ENCODE results near the gene MET. TPM values are rescaled to one million over a fixed set of nuclear protein-coding genes. Genes with fewer than 3 reads are reported as not detected.
A peak's percentile ranks its signal among the peaks of the same experiment; 100 is the strongest.
"Not testable (repeated sequence)": the region's sequence is repeated elsewhere in the genome, so short reads cannot be mapped to it uniquely, and the experiment has no call there.

MET gene
- total RNA-seq, 1 experiment from 2014 or later = 67.7 TPM

- DNase-seq (ENCODE audit: low spot score) = no peak
Observed at GRCh38 chr7:116807011-116807560, 135.1 kb downstream of the MET start.

DNA sequence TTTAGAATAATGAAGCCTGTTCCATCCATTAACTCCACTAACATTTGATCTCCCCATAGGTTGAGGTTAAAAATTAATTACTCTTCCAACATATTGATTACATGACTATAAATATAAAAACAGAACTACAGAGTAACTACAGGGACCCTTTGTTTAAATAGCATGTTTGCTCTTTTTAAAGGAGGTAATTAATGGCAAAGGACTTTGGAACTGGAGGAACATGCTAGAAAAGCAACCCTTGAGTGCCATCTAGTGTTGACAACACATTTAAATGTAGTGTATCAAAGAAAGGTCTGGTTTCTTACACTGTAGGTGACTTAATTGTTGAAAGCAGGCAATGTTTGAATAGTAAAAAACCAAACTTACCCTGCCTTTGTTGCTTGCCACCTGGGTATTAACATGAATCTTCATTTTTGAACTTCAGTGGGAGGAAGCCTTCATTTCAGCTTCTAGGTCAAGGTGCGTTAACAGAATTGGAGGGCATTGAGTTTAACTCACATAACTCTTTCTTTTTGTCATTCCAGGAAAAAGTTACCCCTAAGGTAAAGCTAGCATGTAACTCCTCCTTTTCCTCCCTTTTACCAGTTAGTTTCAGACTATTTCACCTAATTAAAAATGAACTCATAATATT is 137.8 kb downstream of the MET start:
- DNase-seq (ENCODE audit: low spot score) = peak; percentile 73

- DNase-seq (ENCODE audit: low spot score) = peak; percentile 19
Observed at GRCh38 chr7:116810267-116811116, 138.5 kb downstream of the MET start.

DNA sequence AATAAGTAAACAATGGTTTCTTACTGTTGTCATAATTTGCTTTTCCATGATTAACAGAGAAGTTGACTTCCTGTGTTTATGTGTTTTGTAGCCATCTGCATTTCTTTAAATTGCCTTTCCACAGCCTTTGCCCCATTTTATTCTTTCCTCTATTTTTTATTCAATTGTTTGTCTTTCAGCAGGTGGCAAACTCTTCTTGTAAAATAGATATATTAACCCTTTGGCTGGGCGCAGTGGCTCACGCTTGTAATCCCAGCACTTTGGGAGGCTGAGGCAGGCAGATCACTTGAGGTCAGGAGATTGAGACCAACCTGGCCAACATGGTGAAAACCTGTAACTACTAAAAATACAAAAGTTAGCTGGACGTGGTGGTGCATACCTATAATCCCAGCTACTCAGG is 139.8 kb downstream of the MET start:
- DNase-seq (ENCODE audit: low spot score) = no peak

- no peak for DNase-seq (ENCODE audit: low spot score)
Observed at GRCh38 chr7:116812860-116813259, 140.9 kb downstream of the MET start.

GRCh38 chr7:116813371-116813770 is 141.4 kb downstream of the MET start:
- not testable (repeated sequence) for DNase-seq (ENCODE audit: low spot score)

GRCh38 chr7:116815041-116815440 is 143.0 kb downstream of the MET start:
- no peak for DNase-seq (ENCODE audit: low spot score)

GRCh38 chr7:116820149-116820548 is 148.2 kb downstream of the MET start:
- DNase-seq (ENCODE audit: low spot score) = no peak

- not testable (repeated sequence) for DNase-seq (ENCODE audit: low spot score)
Observed at GRCh38 chr7:116821647-116822046, 149.7 kb downstream of the MET start.

- DNase-seq (ENCODE audit: low spot score) = no peak
Observed at GRCh38 chr7:116824449-116824848, 152.5 kb downstream of the MET start.

GRCh38 chr7:116828281-116828680 is 156.3 kb downstream of the MET start:
- DNase-seq (ENCODE audit: low spot score) = no peak

DNA sequence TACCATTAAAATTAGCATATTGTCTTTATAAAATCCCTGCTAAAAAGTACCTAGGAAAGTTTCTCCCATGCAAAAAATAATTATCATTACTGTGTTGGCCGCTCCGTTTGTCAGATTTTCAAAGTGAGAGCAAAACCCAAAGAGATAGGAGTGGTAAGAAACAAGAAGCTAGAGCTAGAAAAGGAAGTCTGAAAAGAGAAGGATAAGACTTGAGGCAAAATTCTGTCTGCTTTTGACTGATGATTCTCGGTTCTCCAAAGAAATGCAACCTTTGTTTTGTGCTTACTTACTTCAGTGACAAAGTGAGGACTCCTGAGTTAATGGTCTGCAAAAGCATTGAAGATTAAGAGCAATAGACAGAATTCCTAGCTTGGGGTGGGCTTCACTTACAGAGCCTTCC is 157.0 kb downstream of the MET start:
- DNase-seq (ENCODE audit: low spot score) = no peak

DNA sequence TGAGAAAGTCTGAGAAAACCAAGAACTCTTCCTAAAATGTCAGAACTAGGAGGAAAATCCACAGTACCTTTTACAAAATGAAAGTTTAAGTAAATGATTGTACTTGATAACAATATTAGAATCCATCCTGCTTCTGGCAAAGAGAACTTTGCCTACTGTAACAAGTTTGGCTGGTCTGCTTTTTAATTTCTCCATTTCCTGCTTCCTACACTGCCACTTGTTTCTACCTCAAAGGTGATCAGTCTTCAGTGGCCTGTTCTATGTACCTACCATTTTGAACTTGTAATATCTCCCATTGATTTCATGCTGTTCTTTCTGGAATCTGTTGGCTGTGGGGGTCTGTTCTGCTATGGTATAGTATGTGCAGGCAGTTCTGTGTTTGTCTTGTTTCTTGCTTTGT is 157.5 kb downstream of the MET start:
- DNase-seq (ENCODE audit: low spot score) = no peak

- no peak for DNase-seq (ENCODE audit: low spot score)
Observed at GRCh38 chr7:116832692-116833091, 160.7 kb downstream of the MET start.

GRCh38 chr7:116834815-116835504 is 163.0 kb downstream of the MET start:
- no peak for DNase-seq (ENCODE audit: low spot score)

DNA sequence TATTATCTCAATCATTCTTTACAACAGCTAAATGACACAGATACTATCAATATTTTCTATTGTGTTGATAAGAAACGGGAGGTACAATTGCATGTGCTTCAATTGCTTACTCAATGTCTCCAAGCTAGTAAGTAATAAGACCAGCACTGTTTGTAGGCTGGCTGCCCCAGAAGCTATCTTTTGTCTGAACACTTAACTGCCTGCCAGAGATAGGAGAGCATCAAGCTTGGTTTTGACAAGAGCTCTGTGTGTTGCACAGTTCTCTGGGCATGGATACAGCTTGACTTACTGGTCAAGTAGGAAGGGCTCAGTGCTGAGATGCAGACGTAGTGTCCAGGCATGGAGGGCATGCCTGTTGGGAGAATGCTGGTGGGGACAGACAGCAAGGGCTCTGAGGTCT is 164.1 kb downstream of the MET start:
- DNase-seq (ENCODE audit: low spot score) = no peak

DNA sequence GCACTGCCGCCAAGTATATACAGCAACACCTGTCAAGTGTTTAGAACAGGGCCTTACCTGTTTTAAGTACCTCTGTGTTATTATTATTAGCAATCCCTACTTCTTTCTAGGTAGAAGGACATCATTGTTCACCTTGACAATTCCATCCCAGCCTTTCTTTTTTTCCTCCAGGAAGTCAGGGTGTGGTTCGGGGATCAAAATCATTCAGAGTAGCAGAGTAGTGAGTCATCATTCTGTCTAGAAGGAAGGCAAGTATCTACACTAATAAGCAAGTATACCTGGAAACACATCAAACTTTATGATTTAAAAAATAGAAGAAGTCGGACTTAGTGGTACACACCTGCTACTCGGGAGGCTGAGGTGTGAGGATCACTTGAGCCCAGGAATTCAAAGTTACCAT is 164.9 kb downstream of the MET start:
- DNase-seq (ENCODE audit: low spot score) = no peak

DNA sequence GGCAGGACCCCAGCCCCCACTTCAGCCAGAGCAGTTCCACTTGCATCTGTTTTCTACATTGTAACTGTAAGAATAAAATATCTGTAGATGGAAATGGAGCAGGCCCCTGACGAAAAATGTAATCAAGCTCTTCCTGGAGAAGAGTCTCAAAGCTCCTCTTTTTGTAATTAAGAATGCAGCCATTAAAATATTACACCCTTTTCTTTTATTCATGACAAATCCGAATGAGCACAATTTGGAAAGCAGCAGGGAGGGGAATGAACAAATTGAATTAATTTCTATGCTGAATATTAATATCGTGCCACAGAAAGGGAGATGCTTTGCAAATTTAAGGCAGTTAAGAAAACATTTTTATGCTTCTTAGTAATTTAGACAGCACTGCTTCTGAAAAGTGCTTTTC is 165.6 kb downstream of the MET start:
- no peak for DNase-seq (ENCODE audit: low spot score)

DNA sequence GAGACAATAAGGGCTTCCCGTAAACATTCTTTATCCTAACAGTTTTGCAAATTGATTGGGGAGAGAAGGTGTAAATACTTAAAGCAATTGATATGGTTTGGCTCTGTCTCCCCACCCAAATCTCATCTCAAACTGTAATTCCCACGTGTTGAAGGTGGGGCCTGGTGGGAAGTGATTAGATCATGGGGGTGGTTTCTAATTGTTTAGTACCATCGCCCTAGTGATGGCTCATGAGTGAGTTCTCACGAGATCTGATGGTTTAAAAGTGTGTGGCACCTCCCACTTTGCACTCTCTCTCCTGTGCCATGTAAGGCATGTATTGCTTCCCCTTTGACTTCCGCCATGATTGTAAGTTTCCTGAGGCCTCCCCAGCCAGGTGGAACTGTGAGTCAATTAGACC is 168.3 kb downstream of the MET start:
- no peak for DNase-seq (ENCODE audit: low spot score)

GRCh38 chr7:116842371-116842770 is 170.4 kb downstream of the MET start:
- no peak for DNase-seq (ENCODE audit: low spot score)

GRCh38 chr7:116843378-116843777 is 171.4 kb downstream of the MET start:
- DNase-seq (ENCODE audit: low spot score) = no peak

All from H4 (cell line).